NT2/D1 (cell line): ENCODE results near the gene ABCA7.
"Not testable (repeated sequence)": the region's sequence is repeated elsewhere in the genome, so short reads cannot be mapped to it uniquely, and the experiment has no call there.

ENCODE experiments used
- DNase-seq: peaks from one replicate; pipeline ENCODE4 v3.0.0-alpha.2; 2011; ENCODE audit warnings: low read depth, low spot score
- H3K27me3 ChIP-seq: 2 replicates; pipeline ENCODE4 v1.6.0; 2011; ENCODE audit warnings: mild to moderate bottlenecking; ENCODE audit not compliant: insufficient read length, insufficient read depth
- H3K36me3 ChIP-seq: 2 replicates; pipeline ENCODE4 v1.6.1; 2011; ENCODE audit warnings: mild to moderate bottlenecking, low read length, mixed read lengths; ENCODE audit not compliant: insufficient read depth, insufficient read length
- H3K4me1 ChIP-seq: 2 replicates; pipeline ENCODE4 v1.5.1; 2011; ENCODE audit not compliant: insufficient read depth, insufficient read length
- H3K4me3 ChIP-seq: 2 replicates; pipeline ENCODE4 v1.5.1; 2011; ENCODE audit warnings: low read depth; ENCODE audit not compliant: insufficient read length
- H3K9ac ChIP-seq: 2 replicates; pipeline ENCODE4 v1.6.0; 2011; ENCODE audit warnings: low read depth; ENCODE audit not compliant: insufficient read length
- H3K9me3 ChIP-seq: 2 replicates; pipeline ENCODE4 v1.5.1; 2011; ENCODE audit warnings: mild to moderate bottlenecking, low read length; ENCODE audit not compliant: insufficient read depth
- SUZ12 ChIP-seq: IDR thresholded peaks from 2 replicates; pipeline ENCODE4 v1.6.1; 2011; ENCODE audit not compliant: insufficient read length, insufficient read depth; ENCODE audit errors: extremely low read depth
- YY1 ChIP-seq: IDR thresholded peaks from 2 replicates; pipeline ENCODE4 v1.6.1; 2011; ENCODE audit not compliant: insufficient read length, insufficient read depth
- ZNF274 ChIP-seq: IDR thresholded peaks from 2 replicates; pipeline ENCODE4 v1.6.1; 2011; ENCODE audit warnings: mild to moderate bottlenecking, low read depth, low read length

ABCA7 gene

DNA sequence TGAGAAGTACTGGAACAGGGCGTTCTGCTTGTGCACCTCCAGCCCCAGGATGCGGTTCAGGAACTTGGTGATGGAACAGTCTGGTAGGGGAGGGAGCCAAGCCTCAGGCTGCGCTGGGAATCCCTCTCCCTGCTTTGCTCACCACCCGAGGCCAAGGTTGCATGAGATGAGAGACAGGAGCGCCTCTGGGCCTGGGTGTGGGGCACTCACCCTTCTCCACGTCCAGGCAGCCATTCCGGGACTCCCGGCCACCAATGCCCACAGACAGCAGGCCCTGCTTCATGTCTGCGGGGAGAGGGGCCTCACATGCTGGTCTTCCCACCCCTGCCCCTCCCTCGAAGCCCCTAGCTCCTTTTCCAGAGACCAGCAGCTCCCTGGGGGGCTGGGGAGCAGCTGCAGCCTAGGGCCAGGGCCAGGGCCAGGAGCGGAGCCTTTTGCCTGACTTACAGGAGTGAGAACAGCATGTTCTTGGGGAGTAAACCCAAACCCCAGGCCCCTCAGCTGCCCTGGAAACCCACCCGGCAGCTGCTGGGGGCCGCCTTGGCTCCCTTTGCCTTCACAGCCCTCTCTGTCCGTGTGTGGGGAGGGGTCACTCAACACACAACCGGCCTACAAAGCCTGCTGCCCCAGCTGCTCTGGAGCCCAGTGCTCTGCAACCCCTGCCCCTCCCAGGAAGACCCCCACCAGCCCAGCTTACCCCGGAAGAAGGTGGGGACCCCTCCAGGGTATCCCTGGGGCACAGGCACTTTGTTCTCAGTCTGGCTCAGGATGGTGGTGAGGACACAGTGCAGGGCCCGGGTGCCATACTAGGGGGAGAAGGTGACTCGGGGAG, 71.1 kb downstream of the ABCA7 start:
- TF ChIP-seq SUZ12 = no peak
- Histone ChIP-seq H3K9me3 (no peaks in the 10 kb centered on the region), H3K4me3 (no peak overlapping the region), H3K9ac (no peak overlapping the region), H3K36me3 (peaks cover 77% of the 10 kb centered on the region), H3K27me3 (no peaks in the 10 kb centered on the region), H3K4me1 (peaks cover 28% of the 10 kb centered on the region)
- no peak for DNase-seq

DNA sequence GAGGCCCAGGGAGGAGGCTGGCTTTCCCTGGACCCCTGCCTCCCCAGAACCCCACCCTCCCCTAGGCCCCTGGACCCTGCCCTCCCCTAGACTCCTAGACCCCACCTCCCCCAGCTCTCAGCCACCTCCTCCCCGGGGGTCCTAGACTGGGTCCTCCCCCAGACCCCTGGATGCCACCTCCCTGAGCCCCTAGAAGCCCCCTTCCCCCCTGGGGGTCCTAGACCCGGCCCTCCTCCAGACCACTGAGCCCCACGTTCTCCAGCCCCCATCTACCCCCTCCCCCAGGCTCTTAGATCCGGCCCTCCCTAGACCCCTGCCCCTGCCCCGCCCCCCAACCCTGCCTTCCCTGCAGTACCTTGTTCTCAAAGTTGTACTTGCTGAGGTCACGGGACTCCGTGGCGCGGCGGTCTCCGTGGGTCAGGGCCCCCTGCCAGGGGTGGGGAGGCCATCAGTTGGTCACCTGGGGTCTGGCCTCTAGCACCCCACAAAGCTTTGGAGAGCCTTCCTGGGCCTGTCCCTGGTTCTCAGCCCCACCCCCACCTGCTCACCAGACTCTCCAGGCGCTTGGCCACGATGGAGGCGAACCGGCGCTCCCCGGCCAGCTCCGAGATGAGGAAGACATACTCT, 71.8 kb downstream of the ABCA7 start:
- H3K36me3 ChIP-seq = peaks cover 77% of the 10 kb centered on the region
- peaks cover 27% of the 10 kb centered on the region for H3K4me1 ChIP-seq
- TF ChIP-seq SUZ12 (no peak), YY1 (no peak), ZNF274 (no peak)
- H3K4me3 ChIP-seq = no peak overlapping the region
- H3K27me3 ChIP-seq = no peaks in the 10 kb centered on the region
- H3K9me3 ChIP-seq = no peaks in the 10 kb centered on the region
- no peak for DNase-seq
- H3K9ac ChIP-seq = peak overlapping the region; percentile 42

DNA sequence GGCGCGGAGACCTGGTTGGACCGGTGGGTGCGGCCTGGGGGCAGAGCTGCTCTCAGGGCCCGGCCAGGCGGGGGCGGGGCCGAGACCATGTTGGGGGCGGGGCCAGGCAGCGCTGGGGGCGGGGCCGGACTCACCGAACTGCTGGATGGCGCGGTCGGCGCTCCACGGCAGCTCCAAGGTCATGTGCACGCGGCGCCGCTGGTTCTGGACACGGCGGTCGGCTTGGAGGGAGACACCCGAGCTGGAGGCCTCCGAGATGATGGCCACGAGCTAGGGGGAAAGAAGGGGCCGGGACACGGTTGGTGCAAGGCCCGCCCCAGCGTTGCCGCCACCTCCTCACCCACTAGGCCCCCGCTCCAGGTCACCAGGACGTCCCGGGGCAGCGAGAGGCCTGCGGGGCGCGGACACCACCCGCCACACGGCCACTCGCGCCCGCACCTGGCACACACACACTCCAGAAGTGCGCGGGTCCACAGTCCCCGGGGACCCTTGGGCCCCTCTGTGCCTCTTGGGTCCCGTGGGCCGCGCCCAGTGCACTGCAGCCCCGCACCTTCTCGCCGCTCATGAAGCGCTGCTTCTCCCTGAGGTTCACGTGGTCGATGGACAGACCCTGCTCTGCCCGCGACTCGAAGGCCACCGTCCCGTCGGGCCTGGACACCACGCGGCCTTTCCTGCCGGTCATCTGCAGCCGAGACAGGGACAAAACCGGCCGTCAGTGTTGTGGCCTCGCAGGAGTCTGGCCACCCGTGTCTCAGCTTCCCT, 72.5 kb downstream of the ABCA7 start:
- H3K27me3 ChIP-seq = no peaks in the 10 kb centered on the region
- H3K9ac ChIP-seq = no peak overlapping the region
- H3K4me3 ChIP-seq = no peak overlapping the region
- TF ChIP-seq YY1 = no peak
- H3K4me1 ChIP-seq = peaks cover 27% of the 10 kb centered on the region
- H3K36me3 ChIP-seq = peaks cover 77% of the 10 kb centered on the region
- no peak for DNase-seq
- H3K9me3 ChIP-seq = no peaks in the 10 kb centered on the region

DNA sequence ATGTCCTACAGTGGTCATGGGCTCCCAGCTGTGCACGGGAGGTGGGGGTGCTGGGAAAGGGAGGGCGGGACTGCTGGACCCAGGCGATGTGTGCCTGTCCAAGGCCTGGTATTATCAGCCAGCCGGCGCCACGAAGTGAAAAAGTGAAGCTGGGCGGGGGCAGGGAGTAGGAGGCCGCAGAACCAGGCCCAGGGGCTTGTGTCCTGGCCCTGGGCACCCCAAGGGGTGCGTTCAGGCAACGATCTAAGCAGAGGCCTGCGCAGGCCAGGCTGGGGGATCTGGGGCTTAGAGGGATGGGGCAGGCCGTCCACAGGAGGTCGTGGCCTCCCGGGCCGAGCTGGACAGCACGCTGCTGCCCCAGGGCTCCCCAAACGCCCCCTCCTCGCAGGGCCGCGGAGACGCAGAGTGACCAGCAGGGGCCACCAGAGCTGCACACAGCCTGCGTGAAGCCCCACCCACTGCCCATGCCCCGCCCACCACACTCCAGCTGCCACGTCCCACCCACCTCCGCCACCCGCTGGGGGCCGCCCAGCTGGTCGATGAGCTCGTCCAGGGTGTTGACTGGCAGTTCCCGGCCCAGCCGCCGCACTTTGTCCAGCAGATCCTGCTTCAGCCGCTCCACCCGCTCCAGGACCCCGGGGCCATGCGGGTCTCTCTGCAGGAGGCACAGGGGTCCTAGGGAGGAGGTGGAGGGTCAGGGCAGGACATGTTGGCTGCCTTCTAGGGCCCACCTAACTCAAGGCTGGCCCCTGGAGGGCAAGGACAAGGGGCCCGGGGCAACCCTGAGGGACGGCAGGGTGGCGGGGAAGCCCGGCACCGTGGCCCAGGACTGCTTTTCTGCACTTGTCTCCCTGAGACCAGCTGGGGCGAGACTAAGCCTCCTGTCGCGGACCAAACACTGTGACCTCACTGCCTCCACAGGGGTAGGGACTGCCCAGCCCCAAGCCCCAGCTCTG, 73.4 kb downstream of the ABCA7 start:
- no peak for DNase-seq
- Histone ChIP-seq H3K36me3 (peaks cover 79% of the 10 kb centered on the region), H3K4me3 (no peak overlapping the region), H3K4me1 (peaks cover 31% of the 10 kb centered on the region), H3K9ac (peak overlapping the region; percentile 17), H3K9me3 (no peaks in the 10 kb centered on the region), H3K27me3 (no peaks in the 10 kb centered on the region)
- TF ChIP-seq YY1 = no peak
- TF ChIP-seq ZNF274 = no peak
- TF ChIP-seq SUZ12 = no peak

DNA sequence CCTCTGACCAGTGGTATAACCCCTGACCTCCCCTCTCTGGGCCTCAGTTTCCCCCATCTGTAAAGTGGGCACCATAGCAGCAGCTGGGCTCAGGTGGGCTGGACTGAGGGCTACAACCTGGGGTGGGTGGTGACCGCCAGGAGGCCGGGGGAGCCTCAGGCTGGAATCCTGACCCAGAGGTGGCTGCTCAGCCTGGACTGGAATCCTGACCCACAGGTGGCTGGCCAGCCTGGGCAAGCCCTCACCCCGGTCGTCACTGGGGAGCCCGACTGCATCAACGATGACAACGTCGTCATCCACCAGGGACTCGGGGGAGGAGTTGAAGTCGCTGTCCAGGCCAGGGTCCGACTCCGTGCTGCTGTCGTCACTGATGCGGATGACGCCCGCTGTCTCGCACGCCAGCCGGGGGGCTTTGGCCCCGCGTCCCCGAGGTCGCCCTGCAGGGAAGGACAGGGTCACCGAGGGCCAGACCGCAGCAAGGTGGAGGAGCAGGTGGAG, 74.1 kb downstream of the ABCA7 start:
- Histone ChIP-seq H3K27me3 (no peaks in the 10 kb centered on the region), H3K9me3 (no peaks in the 10 kb centered on the region), H3K9ac (peak overlapping the region; percentile 17), H3K36me3 (peaks cover 79% of the 10 kb centered on the region), H3K4me3 (no peak overlapping the region), H3K4me1 (peaks cover 31% of the 10 kb centered on the region)
- DNase-seq = no peak
- TF ChIP-seq ZNF274 (no peak), SUZ12 (no peak), YY1 (no peak)

DNA sequence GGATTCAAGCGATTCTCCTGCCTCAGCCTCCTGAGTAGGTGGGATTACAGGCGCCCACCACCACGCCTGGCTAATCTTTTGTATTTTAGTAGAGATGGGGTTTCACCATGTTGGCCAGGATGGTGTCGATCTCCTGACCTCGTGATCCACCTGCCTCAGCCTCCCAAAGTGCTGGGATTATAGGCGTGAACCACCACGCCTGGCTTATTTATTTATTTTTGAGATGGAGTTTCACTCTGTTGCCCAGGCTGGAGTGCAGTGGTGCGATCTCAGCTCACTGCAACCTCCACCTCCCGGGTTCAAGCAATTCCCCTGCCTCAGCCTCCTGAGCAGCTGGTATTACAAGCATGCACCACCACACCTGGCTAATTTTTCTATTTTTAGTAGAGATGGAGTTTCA, 74.8 kb downstream of the ABCA7 start:
- not testable (repeated sequence) for H3K9me3 ChIP-seq, H3K27me3 ChIP-seq, DNase-seq, H3K4me3 ChIP-seq, H3K9ac ChIP-seq
- Histone ChIP-seq H3K36me3 (peaks cover 84% of the 10 kb centered on the region), H3K4me1 (peaks cover 31% of the 10 kb centered on the region)
